PC-3 (cell line): ENCODE measurements around the gene PARD6A. TPM values are rescaled to one million over a fixed set of nuclear protein-coding genes. Genes with fewer than 3 reads are reported as not detected.

Experiments used
- ATAC-seq: fragments of 200-7000 bp; cut with Tn5 transposase; 2 replicates; pipeline ENCODE4 v1.9.1; 2020; ENCODE audit warnings: mild to moderate bottlenecking, moderate library complexity
- BruUV-seq: library from RNA; stranded (reverse); fragments of 400-500 nt; replicated peaks from 2 replicates; lab custom pipeline; 2021; lab: Mats Ljungman, UMichigan
- CTCF ChIA-PET: fragments of 300-600 bp; sonication (Branson Sonifier 250); formaldehyde crosslinking; loops from one replicate; lab custom pipeline; 2022; ENCODE audit warnings: antibody characterized with exemption; lab: Charles Lee
- POLR2A ChIA-PET: fragments of 300-600 bp; sonication (Branson Sonifier 250); formaldehyde crosslinking; loops from one replicate; lab custom pipeline; 2022; ENCODE audit warnings: antibody characterized with exemption; ENCODE audit not compliant: unreplicated experiment; lab: Charles Lee
- DNase-seq: peaks from one replicate; pipeline ENCODE4 v3.0.0-alpha.2; 2015
- H2AFZ ChIP-seq: fragments of 300-600 bp; sonication (generic); 2 replicates; pipeline ENCODE4 v1.6.0; 2016; ENCODE audit warnings: antibody characterized with exemption, low read length
- H3F3A ChIP-seq: fragments of 300-600 bp; sonication (generic); one replicate; pipeline ENCODE4 v1.6.0; 2017; ENCODE audit warnings: antibody characterized with exemption, low read length, control low read depth, mild to moderate bottlenecking; ENCODE audit not compliant: unreplicated experiment
- H3K27ac ChIP-seq: fragments of 300-600 bp; sonication (generic); 2 replicates; pipeline ENCODE4 v1.5.1; 2016; ENCODE audit warnings: mild to moderate bottlenecking, low read length
- H3K27me3 ChIP-seq: fragments of 300-600 bp; sonication (generic); 2 replicates; pipeline ENCODE4 v1.6.1; 2016; ENCODE audit warnings: low read length, mixed read lengths
- H3K36me3 ChIP-seq: fragments of 300-600 bp; sonication (generic); 2 replicates; pipeline ENCODE4 v1.6.1; 2016; ENCODE audit warnings: low read depth, mixed run types, low read length, mixed read lengths
- H3K4me1 ChIP-seq: fragments of 300-600 bp; sonication (generic); 2 replicates; pipeline ENCODE4 v1.5.1; 2016; ENCODE audit warnings: low read length; ENCODE audit not compliant: insufficient read depth
- H3K4me2 ChIP-seq: fragments of 300-600 bp; sonication (generic); 2 replicates; pipeline ENCODE4 v1.6.0; 2016; ENCODE audit warnings: low read length
- H3K4me3 ChIP-seq: fragments of 300-600 bp; sonication (generic); 2 replicates; pipeline ENCODE4 v1.5.1; 2016; ENCODE audit warnings: mild to moderate bottlenecking, low read length, mixed read lengths
- H3K79me2 ChIP-seq: fragments of 300-600 bp; sonication (generic); 2 replicates; pipeline ENCODE4 v1.6.1; 2017; ENCODE audit warnings: low read length, mixed read lengths
- H3K9ac ChIP-seq: fragments of 300-600 bp; sonication (generic); 2 replicates; pipeline ENCODE4 v1.6.0; 2016; ENCODE audit warnings: mild to moderate bottlenecking, low read length
- H3K9me2 ChIP-seq: fragments of 300-600 bp; sonication (generic); replicated peaks from 2 replicates; pipeline ENCODE4 v1.6.1; 2016; ENCODE audit warnings: mixed run types, low read length, mixed read lengths
- H3K9me3 ChIP-seq: fragments of 300-600 bp; sonication (generic); 2 replicates; pipeline ENCODE4 v1.6.1; 2016; ENCODE audit warnings: low read length, mixed read lengths
- H4K20me1 ChIP-seq: fragments of 300-600 bp; sonication (generic); 2 replicates; pipeline ENCODE4 v1.6.1; 2016; ENCODE audit warnings: low read length, mixed read lengths
- CTCF ChIP-seq: fragments of 300-600 bp; sonication (generic); conservative IDR thresholded peaks from 2 replicates; pipeline ENCODE4 v1.5.1; 2017; ENCODE audit warnings: antibody characterized with exemption, low read depth, mild to moderate bottlenecking, low read length
- EZH2 ChIP-seq: fragments of 300-600 bp; sonication (generic); IDR thresholded peaks from one replicate; pipeline ENCODE4 v1.6.1; 2017; ENCODE audit warnings: antibody characterized with exemption, mild to moderate bottlenecking, low read length; ENCODE audit not compliant: unreplicated experiment
- EZH2phosphoT487 ChIP-seq: fragments of 300-600 bp; sonication (generic); IDR thresholded peaks from 2 replicates; pipeline ENCODE4 v1.6.1; 2018; ENCODE audit warnings: mild to moderate bottlenecking, antibody characterized with exemption, low read length, borderline replicate concordance
- intact Hi-C: fragments of 100-400 bp; cut with micrococcal nuclease; formaldehyde crosslinking; loops from 2 replicates; pipeline ENCODE4 v1.9.0; 2023
- total RNA-seq: library from RNA; depleted of rRNA; stranded (reverse); fragments of >200 nt; gene quantifications from 2 replicates; pipeline ENCODE4 v1.2.3, GENCODE V29; 2014

PARD6A gene
- total RNA-seq, 1 experiment from 2014 or later: 15.1 TPM

- no peak for TF ChIP-seq EZH2phosphoT487
- no peak for TF ChIP-seq CTCF
- no peak for TF ChIP-seq EZH2
- no peak overlapping the region for H3K4me3 ChIP-seq
- ChIA-PET CTCF (no interaction called here), POLR2A (no interaction called here)
- ATAC-seq: no peak
- H3K9me2 ChIP-seq: no peaks in the 10 kb centered on the region
- H3K9ac ChIP-seq: no peak overlapping the region
- no peak for DNase-seq
- H3K79me2 ChIP-seq: no peaks in the 10 kb centered on the region
- H4K20me1 ChIP-seq: no peaks in the 10 kb centered on the region
- H2AFZ ChIP-seq: no peak overlapping the region
- no peaks in the 10 kb centered on the region for H3K36me3 ChIP-seq
- H3F3A ChIP-seq: no peaks in the 10 kb centered on the region
- no peaks in the 10 kb centered on the region; the same call in 1 of the 2 replicates for H3K4me1 ChIP-seq
- intact Hi-C loops: no loop called here
- no peak overlapping the region for H3K4me2 ChIP-seq
- no peaks in the 10 kb centered on the region for H3K27me3 ChIP-seq
- no peaks in the 10 kb centered on the region for H3K9me3 ChIP-seq
- no TSS peak for BruUV-seq
- H3K27ac ChIP-seq: no peak overlapping the region
These were observed 10.7 kb upstream of the PARD6A start for GRCh38 chr16:67650023-67650422.

GRCh38 chr16:67651039-67651438 lies 9.7 kb upstream of the PARD6A start:
- TF ChIP-seq CTCF (no peak), EZH2phosphoT487 (no peak), EZH2 (no peak)
- no peaks in the 10 kb centered on the region for H4K20me1 ChIP-seq
- no peaks in the 10 kb centered on the region; the same call in 1 of the 2 replicates for H3K4me1 ChIP-seq
- H3F3A ChIP-seq: no peaks in the 10 kb centered on the region
- BruUV-seq: no TSS peak
- no peaks in the 10 kb centered on the region for H3K9me3 ChIP-seq
- intact Hi-C loops: no loop called here
- ChIA-PET POLR2A (no interaction called here), CTCF (no interaction called here)
- no peak overlapping the region for H3K4me2 ChIP-seq
- H2AFZ ChIP-seq: no peak overlapping the region
- H3K79me2 ChIP-seq: no peaks in the 10 kb centered on the region
- no peaks in the 10 kb centered on the region for H3K27me3 ChIP-seq
- H3K27ac ChIP-seq: no peak overlapping the region
- no peak overlapping the region for H3K9ac ChIP-seq
- ATAC-seq (no peak), DNase-seq (no peak)
- no peaks in the 10 kb centered on the region for H3K36me3 ChIP-seq
- H3K9me2 ChIP-seq: no peaks in the 10 kb centered on the region
- no peak overlapping the region for H3K4me3 ChIP-seq

- TF ChIP-seq EZH2phosphoT487 (no peak), CTCF (no peak), EZH2 (no peak)
- Histone ChIP-seq H3K9me3 (no peaks in the 10 kb centered on the region), H3F3A (no peaks in the 10 kb centered on the region), H3K4me3 (no peak overlapping the region), H3K4me1 (no peaks in the 10 kb centered on the region; the same call in 1 of the 2 replicates), H2AFZ (no peak overlapping the region), H3K4me2 (no peak overlapping the region), H3K27ac (no peak overlapping the region), H3K9me2 (no peaks in the 10 kb centered on the region), H4K20me1 (no peaks in the 10 kb centered on the region), H3K9ac (no peak overlapping the region), H3K79me2 (no peaks in the 10 kb centered on the region), H3K36me3 (no peaks in the 10 kb centered on the region), H3K27me3 (no peaks in the 10 kb centered on the region)
- POLR2A ChIA-PET: no interaction called here
- no TSS peak for BruUV-seq
- no peak for DNase-seq
- intact Hi-C loops: no loop called here
- CTCF ChIA-PET: no interaction called here
- no peak for ATAC-seq
These were observed 8.9 kb upstream of the PARD6A start for GRCh38 chr16:67651847-67652246.
